ENCODE measurements around the gene PHACTR2.

GRCh38 chr6:143745166-143746133 is 67.7 kb downstream of the PHACTR2 start:
- TF ChIP-seq CTCF (IDR thresholded peaks at IDR 0.05; ENCODE audit: insufficient read depth, low read length) (no peak), SPI1 (IDR thresholded peaks at IDR 0.05; ENCODE audit: borderline replicate concordance, low read depth) (no peak)

All from HL-60 (cell line).